ENCODE data around the gene FOCAD.
"Not testable (repeated sequence)": the region's sequence is repeated elsewhere in the genome, so short reads cannot be mapped to it uniquely, and the experiment has no call there.

Gene FOCAD

GRCh38 chr9:20884985-20885593 is 201.0 kb downstream of the FOCAD start:
- peak; percentile 37 to 62 for DNase-seq

- DNase-seq = no peak
Measured at GRCh38 chr9:20898885-20899554, 215.0 kb downstream of the FOCAD start.

DNA sequence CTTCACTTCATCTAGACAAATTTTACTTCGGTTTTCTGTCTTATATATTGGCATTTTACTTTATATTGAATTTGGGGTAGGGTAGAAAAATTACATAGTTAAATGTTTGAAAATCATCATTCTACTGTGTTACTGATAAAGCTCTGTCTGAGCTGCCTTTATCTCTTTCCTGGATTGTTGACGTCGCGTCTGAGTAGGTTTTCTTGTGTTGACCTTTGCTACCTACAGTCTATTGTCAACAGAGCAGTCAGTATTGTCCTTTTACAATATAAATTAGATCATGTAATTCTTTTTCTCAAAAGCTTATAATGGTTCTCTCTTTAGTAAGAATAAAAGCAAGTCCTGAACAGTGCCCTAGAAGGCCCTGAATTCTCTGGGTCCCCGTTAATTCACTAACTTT is 219.2 kb downstream of the FOCAD start:
- no peak for DNase-seq

GRCh38 chr9:20904995-20905394 is 220.9 kb downstream of the FOCAD start:
- DNase-seq = no peak

DNA sequence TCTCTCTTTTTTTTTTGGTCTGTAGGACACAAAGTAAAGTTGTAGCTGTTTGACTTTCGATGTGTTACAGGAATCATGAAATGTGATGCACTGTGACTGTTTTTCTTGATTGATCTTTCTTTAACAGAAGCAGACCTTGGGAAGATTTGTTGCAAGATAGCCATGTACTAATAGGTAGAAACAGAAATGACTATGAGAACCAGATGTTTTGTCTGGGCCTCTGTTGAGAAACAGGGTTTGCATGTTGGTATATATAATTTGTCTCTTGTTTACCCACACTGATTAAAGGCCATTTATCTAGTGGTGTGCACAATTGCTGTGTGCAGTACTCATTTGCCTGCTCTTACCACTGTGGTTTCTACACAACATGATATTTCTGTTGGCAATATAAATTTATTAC is 222.3 kb downstream of the FOCAD start:
- no peak for DNase-seq

DNA sequence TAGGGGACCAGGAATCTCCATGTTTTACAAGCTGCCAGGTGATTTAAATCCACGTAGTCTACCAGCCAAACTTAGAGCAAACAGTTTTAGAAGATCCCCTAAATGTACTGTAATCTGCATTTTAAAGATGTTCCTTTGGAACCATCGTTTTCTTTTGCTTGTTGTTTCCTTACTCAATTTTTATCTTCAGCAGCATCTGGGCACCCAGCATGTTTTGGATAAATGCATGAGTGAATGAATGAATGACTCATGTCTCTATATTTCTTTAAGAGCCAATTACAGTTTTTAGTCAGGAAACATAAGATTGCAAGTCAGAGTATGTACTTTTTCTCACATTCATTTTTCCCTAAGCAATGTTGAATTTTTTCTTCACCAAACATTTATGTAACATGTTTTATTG is 224.4 kb downstream of the FOCAD start:
- no peak for DNase-seq

DNA sequence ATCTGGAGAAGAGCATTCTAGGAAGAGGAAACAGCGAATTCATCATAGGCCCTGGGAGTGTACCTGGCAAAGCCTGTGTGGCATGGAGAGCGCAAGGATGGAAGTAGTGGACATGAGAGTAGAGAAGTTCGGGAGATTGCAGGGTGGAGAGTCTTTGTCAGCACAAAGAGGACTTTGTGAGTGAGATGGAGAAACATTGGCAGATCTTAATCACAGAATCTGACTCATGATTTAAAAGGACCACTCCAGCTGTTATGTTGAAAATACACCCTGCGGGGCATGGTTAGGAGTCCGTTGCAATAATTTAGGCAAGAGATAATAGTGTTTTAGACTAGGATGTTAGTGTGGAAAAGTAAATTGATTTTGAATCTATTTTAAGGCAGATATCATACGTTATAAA is 230.5 kb downstream of the FOCAD start:
- no peak for DNase-seq

- DNase-seq = no peak
Measured at GRCh38 chr9:20921362-20921761, 237.3 kb downstream of the FOCAD start.

GRCh38 chr9:20925256-20926045 is 241.4 kb downstream of the FOCAD start:
- no peak for DNase-seq

- DNase-seq = peak in 1 of 2 experiments; percentile 12
Measured at GRCh38 chr9:20929276-20929675, 245.2 kb downstream of the FOCAD start.

DNA sequence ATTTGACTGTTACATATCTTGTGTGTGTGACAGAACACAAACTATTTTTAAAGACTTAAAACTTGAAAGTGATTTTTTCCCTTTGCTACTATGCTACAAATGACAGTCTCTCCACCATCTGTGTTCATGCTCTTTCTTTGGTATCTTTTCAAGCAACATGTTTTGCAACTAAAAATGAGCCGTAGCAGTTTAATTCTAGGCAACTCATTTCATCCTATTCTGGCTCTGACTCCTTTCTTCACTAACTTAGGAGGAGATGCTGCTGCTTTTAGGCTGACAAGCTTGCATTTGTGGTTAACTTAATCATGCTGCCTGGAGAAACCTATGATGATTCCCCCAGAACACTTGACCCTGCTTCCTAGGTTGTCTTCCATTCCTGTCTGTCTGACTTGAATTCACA is 246.8 kb downstream of the FOCAD start:
- DNase-seq = no peak

- no peak for DNase-seq
Measured at GRCh38 chr9:20940447-20941173, 256.6 kb downstream of the FOCAD start.

DNA sequence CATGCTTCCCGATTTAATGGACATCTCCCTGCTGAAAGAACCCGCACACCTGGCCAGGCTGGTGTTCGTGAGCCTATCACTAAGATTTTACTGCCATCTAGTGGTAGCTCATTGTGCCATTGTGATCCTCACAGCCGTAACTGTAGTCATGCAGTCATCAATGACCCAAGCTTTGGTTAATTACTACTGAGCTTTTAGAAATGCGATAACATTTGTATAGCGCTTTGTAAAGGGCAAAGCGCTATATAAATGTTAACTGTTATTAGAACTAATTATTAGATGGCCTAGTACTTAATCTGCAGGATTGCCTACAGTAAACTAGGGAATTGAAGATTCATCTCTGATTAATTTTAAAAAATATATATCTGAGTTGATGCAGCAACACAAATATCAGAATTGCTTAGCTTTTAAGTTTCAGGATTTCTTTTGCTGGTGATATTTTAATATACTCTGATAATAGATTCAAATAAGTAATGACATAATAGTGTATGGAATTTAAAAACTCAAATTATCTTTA is 257.2 kb downstream of the FOCAD start:
- DNase-seq = peak; percentile 61 to 88

- no peak for DNase-seq
Measured at GRCh38 chr9:20944507-20944906, 260.4 kb downstream of the FOCAD start.

- no peak for DNase-seq
Measured at GRCh38 chr9:20945269-20945668, 261.2 kb downstream of the FOCAD start.

DNA sequence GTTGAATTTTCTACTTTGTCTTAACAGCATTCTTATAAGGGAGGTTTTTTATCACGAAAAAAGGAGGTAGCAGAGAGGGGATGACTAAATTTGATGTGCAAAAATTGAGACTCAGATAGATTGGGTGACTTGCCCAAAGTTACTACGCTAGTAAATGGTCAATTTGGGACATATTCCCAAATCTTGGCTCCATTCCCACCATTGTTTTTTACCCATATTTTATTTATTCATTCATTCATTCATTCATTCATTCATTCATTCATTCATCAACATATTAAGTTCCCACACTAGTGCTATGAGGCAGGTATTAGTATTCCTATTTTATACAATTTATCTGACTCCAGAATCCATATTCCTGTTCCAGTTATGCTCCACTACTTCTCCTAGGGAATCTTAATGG is 261.8 kb downstream of the FOCAD start:
- DNase-seq = no peak

DNA sequence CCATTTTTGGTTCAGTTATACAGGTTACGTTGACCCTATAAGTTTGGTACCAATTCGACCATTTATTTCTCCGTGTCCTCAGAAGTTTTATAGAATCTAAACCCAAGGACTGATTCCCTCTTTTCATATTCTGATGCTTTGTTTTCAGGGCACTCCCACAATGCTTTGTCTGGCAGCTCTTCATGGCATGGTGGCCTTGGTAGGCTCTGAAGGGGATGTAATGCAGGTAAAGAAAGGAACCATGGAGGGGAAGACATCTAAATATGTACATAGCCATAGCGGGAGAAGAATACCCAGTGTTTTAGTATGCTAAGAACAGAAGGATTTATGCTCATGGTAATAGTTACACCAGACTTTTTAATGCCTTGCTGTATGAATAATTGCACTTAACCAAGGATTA is 264.6 kb downstream of the FOCAD start:
- DNase-seq = no peak

DNA sequence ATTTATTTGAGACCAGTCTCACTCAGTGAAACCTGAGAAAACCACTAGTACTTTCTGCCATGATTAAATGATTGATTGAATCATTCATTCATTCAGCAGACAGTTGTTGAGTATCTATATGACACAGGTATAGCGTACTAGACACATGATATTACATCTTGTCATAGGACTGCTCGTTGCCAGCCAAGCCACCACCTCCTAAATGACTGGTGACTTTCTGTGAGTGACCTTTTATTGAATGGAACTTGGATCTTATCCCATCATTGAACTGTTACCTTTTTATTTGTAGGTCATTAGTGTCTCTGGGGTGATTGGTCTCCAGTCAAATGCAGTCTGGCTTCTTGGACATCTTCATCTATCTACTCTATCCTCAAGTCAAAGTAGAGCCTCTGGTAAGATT is 266.6 kb downstream of the FOCAD start:
- no peak for DNase-seq

GRCh38 chr9:20962536-20963225 is 278.6 kb downstream of the FOCAD start:
- DNase-seq = no peak

DNA sequence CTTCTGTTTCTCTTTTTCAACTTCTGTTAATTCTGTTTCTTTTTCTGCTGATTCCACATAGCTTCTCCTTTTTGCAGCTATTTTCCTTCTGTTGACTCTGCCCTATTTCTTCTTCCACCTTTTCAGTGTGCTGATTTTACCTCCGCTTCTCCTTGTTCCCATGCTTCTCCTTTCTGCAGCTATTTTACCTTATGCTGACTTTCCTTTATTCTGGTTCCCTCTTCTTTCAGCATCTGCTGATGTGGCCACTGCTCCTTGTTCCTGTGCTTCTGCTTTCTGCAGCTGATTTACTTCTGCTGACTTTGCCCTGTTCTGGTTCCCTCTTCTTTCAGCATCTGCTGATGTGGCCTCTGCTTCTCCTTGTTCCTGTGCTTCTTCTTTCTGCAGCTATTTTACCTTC is 288.6 kb downstream of the FOCAD start:
- DNase-seq = no peak

GRCh38 chr9:20973246-20973947 is 289.3 kb downstream of the FOCAD start:
- not testable (repeated sequence) for DNase-seq
